Keratinocyte (primary cell): ENCODE data around the gene ZNF397. TPM values are rescaled to one million over a fixed set of nuclear protein-coding genes. Genes with fewer than 3 reads are reported as not detected.

Experiments
- DNase-seq: peaks from one replicate; pipeline ENCODE4 v3.0.0-alpha.2; 2011; ENCODE audit warnings: low read depth, missing footprints, low spot score
- FAIRE-seq: peaks from 2 replicates; lab custom pipeline; 2011; peaks lifted over from hg19 to GRCh38; lab: Jason Lieb, UNC
- H2AFZ ChIP-seq: 2 replicates; pipeline ENCODE4 v1.6.0; 2012; ENCODE audit warnings: low read length, control low read depth, inconsistent platforms; ENCODE audit not compliant: control insufficient read depth
- H3K27ac ChIP-seq: 2 replicates; pipeline ENCODE4 v1.5.1; 2011; ENCODE audit warnings: low read length; ENCODE audit not compliant: control insufficient read depth, insufficient read depth
- H3K27me3 ChIP-seq: 3 replicates; pipeline ENCODE4 v1.6.0; 2011; ENCODE audit warnings: low read length; ENCODE audit not compliant: control insufficient read depth, insufficient read depth; ENCODE audit errors: extremely low read depth
- H3K36me3 ChIP-seq, 2 experiments: 2 replicates in 1 of 2; 3 replicates in 1 of 2; pipeline ENCODE4 v1.5.1; 2011; ENCODE audit warnings: low read length in 2 of 2, mild to moderate bottlenecking in 1 of 2; ENCODE audit not compliant: control insufficient read depth in 2 of 2, insufficient read depth in 2 of 2; ENCODE audit errors: extremely low read depth in 1 of 2
- H3K4me1 ChIP-seq: 3 replicates; pipeline ENCODE4 v1.5.1; 2011; ENCODE audit warnings: low read length; ENCODE audit not compliant: control insufficient read depth, insufficient read depth; ENCODE audit errors: extremely low read depth
- H3K4me2 ChIP-seq: 3 replicates; pipeline ENCODE4 v1.6.0; 2011; ENCODE audit warnings: low read depth, low read length; ENCODE audit not compliant: control insufficient read depth, insufficient read depth; ENCODE audit errors: extremely low read depth
- H3K4me3 ChIP-seq, 3 experiments: fragments of 200-600 bp in 1 of 3; sonication (generic) in 1 of 3; 2 replicates in 2 of 3; 3 replicates in 1 of 3; pipeline ENCODE4 v1.5.1; 2011 to 2016; ENCODE audit warnings: low read length in 3 of 3, mild to moderate bottlenecking in 3 of 3, control low read depth in 2 of 3, inconsistent platforms in 1 of 3, low read depth in 1 of 3, mixed read lengths in 1 of 3, mixed run types in 1 of 3, moderate library complexity in 1 of 3; ENCODE audit not compliant: control insufficient read depth in 2 of 3, insufficient read depth in 2 of 3; ENCODE audit errors: extremely low read depth in 1 of 3
- H3K79me2 ChIP-seq: 2 replicates; pipeline ENCODE4 v1.6.0; 2012; ENCODE audit warnings: low read length; ENCODE audit not compliant: control insufficient read depth, insufficient read depth
- H3K9ac ChIP-seq: 3 replicates; pipeline ENCODE4 v1.6.0; 2011; ENCODE audit warnings: low read length; ENCODE audit not compliant: control insufficient read depth, insufficient read depth; ENCODE audit errors: extremely low read depth
- H3K9me1 ChIP-seq: 3 replicates; pipeline ENCODE4 v1.6.0; 2011; ENCODE audit warnings: low read length; ENCODE audit not compliant: control insufficient read depth, insufficient read depth; ENCODE audit errors: extremely low read depth
- H3K9me3 ChIP-seq: 2 replicates; pipeline ENCODE4 v1.5.1; 2012; ENCODE audit warnings: low read depth, low read length; ENCODE audit not compliant: control insufficient read depth
- H4K20me1 ChIP-seq: 3 replicates; pipeline ENCODE4 v1.6.0; 2011; ENCODE audit warnings: low read length; ENCODE audit not compliant: control insufficient read depth, insufficient read depth; ENCODE audit errors: extremely low read depth
- EZH2 ChIP-seq: IDR thresholded peaks from one replicate; pipeline ENCODE4 v1.6.1; 2012; ENCODE audit warnings: inconsistent platforms, mild to moderate bottlenecking, low read length, moderate library complexity
- dilution Hi-C: fragments of 300-500 bp; cut with MboI; formaldehyde crosslinking; loops from one replicate; pipeline ENCODE4 v1.7.0; 2020; ENCODE audit warnings: low sequenced_read_pairs; ENCODE audit not compliant: extremely low pct_ligation_motif_present
- polyA plus RNA-seq, 5 experiments: library from polyadenylated mRNA; depleted of rRNA in 3 of 5; stranded (reverse) in 3 of 5; stranded (forward) in 1 of 5; unstranded in 1 of 5; fragments of >200 nt; gene quantifications; 1 replicate in 1 of 5; 2 replicates in 3 of 5; 3 replicates in 1 of 5; pipeline versions ENCODE4 v1.2.1 to v1.2.3, GENCODE V29; 2011 to 2012; ENCODE audit warnings: missing spikeins in 2 of 5, low read depth in 1 of 5, low replicate concordance in 1 of 5
- TF ChIP-seq, protein P1 (sequence below), 3 experiments: IDR thresholded peaks in 1 of 3; conservative IDR thresholded peaks in 1 of 3; optimal IDR thresholded peaks in 1 of 3; 2 replicates in 2 of 3; 3 replicates in 1 of 3; pipeline versions ENCODE3 to v1.5.1; 2011; ENCODE audit warnings: low read length in 3 of 3, mild to moderate bottlenecking in 3 of 3, moderate library complexity in 2 of 3, control low read depth in 1 of 3, inconsistent platforms in 1 of 3; ENCODE audit not compliant: insufficient read depth in 2 of 3; ENCODE audit errors: extremely low read depth in 1 of 3

ZNF397 gene
- polyA plus RNA-seq, 1 donor (not counting 4 experiments of a cell fraction or from before 2014, with no cell fraction given): 8.7 TPM

DNA sequence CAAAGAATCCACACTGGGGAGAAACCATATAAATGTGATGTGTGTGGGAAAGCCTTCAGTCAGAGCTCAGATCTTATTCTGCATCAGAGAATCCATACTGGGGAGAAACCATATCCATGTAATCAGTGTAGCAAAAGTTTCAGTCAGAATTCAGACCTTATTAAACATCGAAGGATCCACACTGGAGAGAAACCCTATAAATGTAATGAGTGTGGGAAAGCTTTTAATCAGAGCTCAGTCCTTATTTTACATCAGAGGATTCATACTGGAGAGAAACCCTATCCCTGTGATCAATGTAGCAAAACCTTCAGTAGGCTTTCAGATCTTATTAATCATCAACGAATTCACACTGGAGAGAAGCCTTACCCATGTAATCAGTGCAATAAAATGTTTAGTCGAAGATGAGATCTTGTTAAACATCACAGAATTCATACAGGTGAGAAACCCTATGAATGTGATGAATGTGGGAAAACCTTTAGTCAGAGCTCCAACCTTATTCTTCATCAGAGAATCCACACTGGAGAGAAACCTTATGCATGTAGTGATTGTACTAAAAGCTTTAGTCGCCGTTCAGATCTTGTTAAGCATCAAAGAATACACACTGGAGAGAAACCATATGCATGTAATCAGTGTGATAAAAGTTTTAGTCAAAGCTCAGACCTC lies 65.9 kb downstream of the ZNF397 start:
- H3K4me2 ChIP-seq: no peak overlapping the region
- H2AFZ ChIP-seq: no peak overlapping the region
- no peak for FAIRE-seq
- TF ChIP-seq, protein P1, sequence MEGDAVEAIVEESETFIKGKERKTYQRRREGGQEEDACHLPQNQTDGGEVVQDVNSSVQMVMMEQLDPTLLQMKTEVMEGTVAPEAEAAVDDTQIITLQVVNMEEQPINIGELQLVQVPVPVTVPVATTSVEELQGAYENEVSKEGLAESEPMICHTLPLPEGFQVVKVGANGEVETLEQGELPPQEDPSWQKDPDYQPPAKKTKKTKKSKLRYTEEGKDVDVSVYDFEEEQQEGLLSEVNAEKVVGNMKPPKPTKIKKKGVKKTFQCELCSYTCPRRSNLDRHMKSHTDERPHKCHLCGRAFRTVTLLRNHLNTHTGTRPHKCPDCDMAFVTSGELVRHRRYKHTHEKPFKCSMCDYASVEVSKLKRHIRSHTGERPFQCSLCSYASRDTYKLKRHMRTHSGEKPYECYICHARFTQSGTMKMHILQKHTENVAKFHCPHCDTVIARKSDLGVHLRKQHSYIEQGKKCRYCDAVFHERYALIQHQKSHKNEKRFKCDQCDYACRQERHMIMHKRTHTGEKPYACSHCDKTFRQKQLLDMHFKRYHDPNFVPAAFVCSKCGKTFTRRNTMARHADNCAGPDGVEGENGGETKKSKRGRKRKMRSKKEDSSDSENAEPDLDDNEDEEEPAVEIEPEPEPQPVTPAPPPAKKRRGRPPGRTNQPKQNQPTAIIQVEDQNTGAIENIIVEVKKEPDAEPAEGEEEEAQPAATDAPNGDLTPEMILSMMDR (optimal IDR thresholded peaks at IDR 0.05 in 1 of 3, IDR thresholded peaks at IDR 0.05 in 1 of 3, conservative IDR thresholded peaks at IDR 0.05 in 1 of 3; ENCODE audit: extremely low read depth in 1 of 3, insufficient read depth in 2 of 3, low read length in 3 of 3): no peak
- TF ChIP-seq EZH2: no peak
- H3K27me3 ChIP-seq: no peaks in the 10 kb centered on the region
- H3K36me3 ChIP-seq: peaks cover 20 to 23% of the 10 kb centered on the region in 2 experiments
- no peaks in the 10 kb centered on the region for H3K9me1 ChIP-seq
- H3K79me2 ChIP-seq: peaks cover 8% of the 10 kb centered on the region
- no peak overlapping the region for H3K4me3 ChIP-seq
- no peak overlapping the region for H3K27ac ChIP-seq
- no peak for DNase-seq
- H3K9me3 ChIP-seq: peaks cover 50% of the 10 kb centered on the region
- peaks cover 5% of the 10 kb centered on the region for H3K4me1 ChIP-seq
- H4K20me1 ChIP-seq: no peaks in the 10 kb centered on the region
- H3K9ac ChIP-seq: no peak overlapping the region
- dilution Hi-C loops: no loop called here

Other genes starting within 250 kb of the ZNF397 start
- gene MAPRE2, start 199.6 kb upstream of the ZNF397 start, polyA plus RNA-seq: 8.6 to 18.7 TPM (median 14.2 TPM) in 3 replicates
- 8.4 to 13.6 TPM (median 11.3 TPM) in 3 replicates for gene ZSCAN30, start 49.2 kb downstream of the ZNF397 start, polyA plus RNA-seq
- 12.2 to 20.3 TPM (median 14.1 TPM) in 3 replicates for gene ZNF24, start 103.4 kb downstream of the ZNF397 start, polyA plus RNA-seq
- gene ZNF396, start 136.3 kb downstream of the ZNF397 start, polyA plus RNA-seq: 0.20 to 0.49 TPM (median 0.33 TPM) in 3 replicates